Inflammatory macrophage treated with lipopolysaccharide for 4 hours (primary cell): Measurements from ENCODE around the gene DCUN1D4.
"Not testable (repeated sequence)": the region's sequence is repeated elsewhere in the genome, so short reads cannot be mapped to it uniquely, and the experiment has no call there.

Source experiments
- DNase-seq: peaks from one replicate; pipeline ENCODE4 v3.0.0-alpha.2; 2020

Gene DCUN1D4

GRCh38 chr4:51895816-51896408 is 53.0 kb downstream of the DCUN1D4 start:
- peak; percentile 69 for DNase-seq

- no peak for DNase-seq
Measured at GRCh38 chr4:51901363-51901762, 58.4 kb downstream of the DCUN1D4 start.

GRCh38 chr4:51906167-51906958 is 63.4 kb downstream of the DCUN1D4 start:
- DNase-seq = peak; percentile 85

GRCh38 chr4:51907006-51907669 is 64.2 kb downstream of the DCUN1D4 start:
- DNase-seq = no peak

- no peak for DNase-seq
Measured at GRCh38 chr4:51909236-51909703, 66.3 kb downstream of the DCUN1D4 start.

GRCh38 chr4:51918251-51918650 is 75.3 kb downstream of the DCUN1D4 start:
- no peak for DNase-seq

GRCh38 chr4:51923343-51923742 is 80.4 kb downstream of the DCUN1D4 start:
- DNase-seq = peak; percentile 40

- DNase-seq = no peak
Measured at GRCh38 chr4:51925307-51925706, 82.4 kb downstream of the DCUN1D4 start.

- no peak for DNase-seq
Measured at GRCh38 chr4:51930557-51930956, 87.6 kb downstream of the DCUN1D4 start.

- no peak for DNase-seq
Measured at GRCh38 chr4:51931461-51931860, 88.5 kb downstream of the DCUN1D4 start.

- DNase-seq = no peak
Measured at GRCh38 chr4:51932261-51932660, 89.3 kb downstream of the DCUN1D4 start.

- DNase-seq = no peak
Measured at GRCh38 chr4:51932684-51933083, 89.7 kb downstream of the DCUN1D4 start.

GRCh38 chr4:51940460-51940859 is 97.5 kb downstream of the DCUN1D4 start:
- not testable (repeated sequence) for DNase-seq

- no peak for DNase-seq
Measured at GRCh38 chr4:51942108-51942832, 99.3 kb downstream of the DCUN1D4 start.

GRCh38 chr4:51942833-51943215 is 99.9 kb downstream of the DCUN1D4 start:
- no peak for DNase-seq

- no peak for DNase-seq
Measured at GRCh38 chr4:51943221-51943620, 100.3 kb downstream of the DCUN1D4 start.

GRCh38 chr4:51958199-51958968 is 115.4 kb downstream of the DCUN1D4 start:
- DNase-seq = no peak

- DNase-seq = no peak
Measured at GRCh38 chr4:51960486-51960885, 117.5 kb downstream of the DCUN1D4 start.

GRCh38 chr4:51963841-51964517 is 121.0 kb downstream of the DCUN1D4 start:
- DNase-seq = no peak

GRCh38 chr4:51965862-51966261 is 122.9 kb downstream of the DCUN1D4 start:
- no peak for DNase-seq
